Raji (cell line): ENCODE results near the gene CFD.

Experiments
- POLR2A ChIP-seq: IDR thresholded peaks from 2 replicates; pipeline ENCODE4 v1.6.1; 2011; ENCODE audit warnings: low read depth, low read length, control low read depth; ENCODE audit not compliant: insufficient read depth

The CFD gene

DNA sequence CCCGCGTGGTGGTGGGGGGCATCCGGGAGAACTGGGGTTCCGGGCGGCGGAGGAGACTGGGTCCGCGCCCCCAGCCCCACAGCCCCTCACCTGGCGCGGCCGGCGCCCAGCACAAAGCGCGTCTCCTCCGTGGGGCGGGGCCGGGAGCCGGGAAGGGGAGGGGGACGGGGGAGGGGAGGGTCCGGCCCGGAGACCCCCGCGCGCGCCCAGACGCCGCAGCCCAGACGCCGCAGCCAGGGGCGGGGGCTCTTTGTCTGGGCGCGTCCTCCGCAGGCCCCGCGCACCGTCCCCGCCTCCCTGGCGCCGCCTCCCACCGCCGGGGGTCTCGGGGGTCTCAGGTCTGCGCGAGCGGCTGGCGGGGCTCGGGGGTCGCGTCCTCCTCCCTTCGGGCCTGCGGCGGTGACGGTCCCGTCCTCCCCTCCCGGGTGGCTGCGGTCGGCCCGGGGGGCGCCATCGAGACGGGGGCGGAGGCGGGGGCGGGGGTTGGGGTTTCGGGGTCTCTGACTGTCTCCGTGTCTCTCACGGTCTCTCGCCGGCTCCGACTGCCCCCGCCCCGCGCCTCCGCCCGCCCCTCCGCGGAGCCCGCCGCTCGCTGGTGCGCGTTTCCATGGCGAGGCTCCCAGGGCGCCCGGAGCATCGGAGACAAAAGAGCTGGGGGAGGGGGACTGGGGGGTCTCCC lies 37.5 kb upstream of the CFD start, which contains the start of gene PLPPR3:
Gene PLPPR3, minus strand, starts transcription at position 131 of the 679 bp plus-strand sequence. CDS start 396 bp downstream, outside the sequence.
- no peak for TF ChIP-seq POLR2A

GRCh38 chr19:823565-824121 lies 35.8 kb upstream of the CFD start:
- TF ChIP-seq POLR2A = no peak

- TF ChIP-seq POLR2A = no peak
Measured at GRCh38 chr19:824885-825284, 34.6 kb upstream of the CFD start.

GRCh38 chr19:825897-826644 lies 33.4 kb upstream of the CFD start:
- no peak for TF ChIP-seq POLR2A

- no peak for TF ChIP-seq POLR2A
Measured at GRCh38 chr19:827314-827709, 32.2 kb upstream of the CFD start.

DNA sequence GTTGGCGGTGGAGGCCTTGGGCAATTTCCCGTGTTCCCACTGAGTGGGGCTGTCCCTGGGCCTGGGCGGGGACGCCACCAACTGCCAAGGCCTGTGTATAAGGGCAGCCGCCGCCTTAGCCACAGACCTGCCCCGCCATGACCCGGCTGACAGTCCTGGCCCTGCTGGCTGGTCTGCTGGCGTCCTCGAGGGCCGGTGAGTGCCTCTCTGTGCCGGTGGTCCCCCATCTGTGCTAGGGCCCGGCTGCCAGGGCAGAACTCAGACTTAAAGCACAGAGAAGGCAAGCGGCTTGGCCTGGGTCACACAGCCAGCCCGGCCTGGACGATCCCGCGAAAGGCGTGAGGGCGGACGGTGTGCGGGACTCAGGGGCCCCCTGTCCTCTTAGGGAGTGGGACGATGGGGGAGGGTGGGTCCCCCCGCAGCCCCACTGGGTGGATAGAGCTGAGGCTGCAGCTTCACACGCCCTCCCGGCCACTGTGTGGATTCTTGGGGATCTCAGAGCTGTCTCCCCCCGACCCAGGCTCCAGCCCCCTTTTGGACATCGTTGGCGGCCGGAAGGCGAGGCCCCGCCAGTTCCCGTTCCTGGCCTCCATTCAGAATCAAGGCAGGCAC lies 31.6 kb upstream of the CFD start, which contains the start of gene AZU1:
Gene AZU1, plus strand, starts transcription at position 128 of the 612 bp plus-strand sequence. Its CDS starts 10 bp downstream, at position 138.
- TF ChIP-seq POLR2A = no peak

DNA sequence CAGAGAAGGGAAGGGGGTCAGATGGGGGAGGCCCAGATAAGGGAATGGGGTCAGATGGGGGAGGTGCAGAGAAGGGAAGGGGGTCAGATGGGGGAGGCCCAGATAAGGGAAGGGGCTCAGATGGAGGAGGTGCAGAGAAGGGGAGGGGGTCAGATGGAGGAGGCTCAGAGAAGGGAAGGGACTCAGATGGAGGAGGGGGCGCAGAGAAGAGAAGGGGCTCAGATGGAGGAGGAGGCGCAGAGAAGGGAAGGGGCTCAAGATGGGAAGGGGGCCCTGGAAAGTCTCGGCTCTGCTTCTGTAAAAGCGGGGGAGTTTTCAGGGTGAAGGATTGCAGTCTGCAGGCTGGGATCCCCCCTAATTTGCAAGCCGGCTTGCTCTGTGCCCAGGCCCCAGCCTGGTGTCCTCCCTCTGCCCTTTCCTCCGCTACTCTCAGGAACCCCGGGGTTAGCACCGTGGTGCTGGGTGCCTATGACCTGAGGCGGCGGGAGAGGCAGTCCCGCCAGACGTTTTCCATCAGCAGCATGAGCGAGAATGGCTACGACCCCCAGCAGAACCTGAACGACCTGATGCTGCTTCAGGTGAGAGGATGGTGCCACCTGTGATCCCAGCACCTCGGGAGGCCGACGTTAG lies 30.2 kb upstream of the CFD start:
- no peak for TF ChIP-seq POLR2A

DNA sequence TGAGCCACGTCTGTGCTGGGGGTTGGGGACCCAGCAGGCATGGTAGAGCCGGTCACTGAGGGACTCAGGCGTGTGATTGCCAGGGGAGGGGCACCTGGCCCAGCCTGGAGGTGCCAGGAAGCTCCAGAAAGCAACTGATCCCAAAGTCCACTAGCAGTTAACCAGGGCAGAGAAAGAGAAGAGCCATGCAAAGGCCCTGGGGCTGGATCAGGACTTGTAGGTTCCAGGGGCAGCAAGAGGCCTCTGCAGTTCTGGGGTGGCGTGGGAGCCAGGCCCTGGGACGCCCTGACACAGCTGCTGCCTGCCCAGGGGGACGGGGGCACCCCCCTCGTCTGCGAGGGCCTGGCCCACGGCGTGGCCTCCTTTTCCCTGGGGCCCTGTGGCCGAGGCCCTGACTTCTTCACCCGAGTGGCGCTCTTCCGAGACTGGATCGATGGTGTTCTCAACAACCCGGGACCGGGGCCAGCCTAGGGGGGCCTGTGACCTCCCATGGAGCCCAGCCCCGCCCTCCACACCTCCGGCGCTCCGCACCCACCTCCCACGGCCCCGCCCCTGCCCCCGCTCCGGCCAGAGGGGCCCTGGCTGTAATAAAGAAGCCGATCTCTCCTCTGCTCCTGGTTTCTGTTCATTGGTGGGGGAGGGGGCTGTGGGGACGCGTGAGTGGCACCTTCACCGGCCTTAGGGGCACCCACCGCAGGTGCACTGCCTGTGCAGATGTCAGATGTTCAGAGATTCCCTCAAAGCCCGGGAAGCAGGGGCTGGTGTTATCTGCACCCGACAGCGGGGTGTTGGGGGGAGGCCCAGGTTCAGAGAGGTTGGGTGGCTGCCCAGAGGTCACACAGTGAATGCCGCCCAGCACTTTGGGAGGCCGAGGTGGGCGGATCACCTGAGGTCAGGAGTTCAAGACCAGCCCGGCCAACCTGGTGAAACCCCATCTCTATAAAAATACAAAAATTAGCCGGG lies 27.8 kb upstream of the CFD start:
- no peak for TF ChIP-seq POLR2A

GRCh38 chr19:834216-834615 lies 25.2 kb upstream of the CFD start:
- TF ChIP-seq POLR2A = no peak

DNA sequence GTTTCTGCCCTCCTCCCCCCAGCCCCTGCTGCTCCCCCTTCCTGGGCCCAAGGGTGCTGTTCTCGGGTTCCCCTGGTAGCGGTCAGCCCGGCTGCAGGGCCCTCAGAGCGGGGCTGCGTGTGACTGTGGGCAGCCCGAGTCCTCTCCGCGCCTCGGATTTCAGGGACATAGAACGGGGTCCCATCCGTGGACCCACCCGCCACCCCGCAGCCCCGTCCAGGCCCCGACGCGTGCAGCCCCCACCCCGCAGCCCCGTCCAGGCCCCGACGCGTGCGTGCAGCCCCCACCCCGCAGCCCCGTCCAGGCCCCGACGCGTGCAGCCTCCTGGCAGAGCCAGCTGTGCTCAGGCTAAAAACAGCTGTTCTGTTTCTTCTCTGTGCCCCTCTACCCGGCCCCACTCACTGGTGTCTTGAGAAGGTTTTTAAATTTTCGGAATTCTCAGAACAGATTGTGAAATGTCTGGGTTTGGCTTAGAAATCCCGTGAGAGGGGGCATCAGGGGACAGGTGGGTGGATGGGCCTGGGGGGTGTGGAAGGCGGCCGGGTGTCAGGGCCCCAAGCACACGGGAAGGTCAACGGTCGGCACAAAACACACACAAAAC lies 24.2 kb upstream of the CFD start:
- TF ChIP-seq POLR2A = no peak

DNA sequence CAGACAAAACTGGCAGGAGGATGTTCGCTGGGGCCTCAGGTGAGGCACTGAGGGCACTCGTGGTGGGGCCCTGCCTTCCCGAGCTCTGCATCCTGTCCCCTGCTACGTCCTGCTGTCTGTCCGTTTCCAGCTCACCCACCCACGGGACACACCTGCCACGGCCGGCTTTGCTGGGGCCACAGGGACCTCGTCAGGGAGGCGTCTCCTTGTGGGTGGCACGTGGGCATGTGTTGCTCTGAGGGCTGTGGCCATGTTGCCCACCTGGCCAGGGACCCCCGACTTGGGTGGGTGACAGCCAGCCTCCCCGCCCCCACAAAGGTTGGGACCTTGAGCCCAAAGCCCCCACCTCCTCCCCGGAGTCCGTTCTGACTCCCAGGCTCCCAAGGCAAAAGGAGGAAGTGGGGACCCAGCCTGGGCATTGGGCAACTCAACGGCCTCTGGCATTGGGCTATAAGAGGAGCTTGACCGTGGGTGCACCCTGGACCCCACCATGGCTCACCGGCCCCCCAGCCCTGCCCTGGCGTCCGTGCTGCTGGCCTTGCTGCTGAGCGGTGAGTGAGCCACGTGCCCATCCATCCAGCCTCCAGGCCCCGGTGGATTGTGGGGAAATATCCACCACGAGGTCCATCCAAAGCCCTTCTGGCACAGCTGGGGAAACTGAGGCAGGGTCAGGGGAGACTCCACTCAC lies 18.8 kb upstream of the CFD start, which contains the start of gene PRTN3:
Gene PRTN3, plus strand, starts transcription at position 481 of the 688 bp plus-strand sequence. Its CDS starts 10 bp downstream, at position 491.
- TF ChIP-seq POLR2A = no peak

GRCh38 chr19:843180-843835 lies 16.2 kb upstream of the CFD start:
- TF ChIP-seq POLR2A = no peak
